GM12891 (cell line): ENCODE data around the gene ZBTB45.

Source experiments
- POLR2A ChIP-seq: IDR thresholded peaks from 2 replicates; pipeline ENCODE4 v1.6.1; 2011; ENCODE audit warnings: low read depth, low read length, control low read depth
- POLR2AphosphoS5 ChIP-seq: IDR thresholded peaks from 2 replicates; pipeline ENCODE4 v1.6.1; 2011; ENCODE audit warnings: low read depth, low read length, control low read depth
- TAF1 ChIP-seq: IDR thresholded peaks from 2 replicates; pipeline ENCODE4 v1.6.1; 2011; ENCODE audit warnings: low read depth, low read length, control low read depth

DNA sequence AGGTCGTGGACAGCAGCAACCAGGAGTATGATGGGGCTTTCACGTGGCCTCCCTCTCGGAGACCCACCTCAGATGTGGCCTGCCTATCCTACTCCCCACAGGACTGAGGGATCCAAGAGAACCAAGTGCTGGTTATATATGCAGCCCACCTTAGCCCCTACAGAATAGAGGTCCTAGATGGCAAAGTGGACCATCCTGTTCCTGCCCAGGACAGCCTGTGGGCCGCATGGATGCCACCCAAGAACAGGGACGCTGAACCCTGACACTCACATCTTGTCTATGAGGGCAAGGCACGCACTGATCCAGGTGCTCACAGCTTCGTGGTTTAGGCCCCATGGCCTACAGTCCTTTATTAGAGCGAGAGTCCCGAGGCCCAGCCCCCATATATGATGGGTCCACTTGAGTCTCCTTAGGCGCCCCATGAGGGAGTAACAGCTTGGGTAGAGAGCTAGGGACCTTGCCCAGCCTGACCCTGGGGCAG, 6.4 kb downstream of the ZBTB45 start:
- no peak for TF ChIP-seq POLR2A
- TF ChIP-seq POLR2AphosphoS5: no peak
- TF ChIP-seq TAF1: no peak
